Liver (tissue), 9 donors: Measurements from ENCODE around the gene TLN1. TPM values are rescaled to one million over a fixed set of nuclear protein-coding genes. Genes with fewer than 3 reads are reported as not detected.

Source experiments
- DNase-seq: peaks from one replicate; pipeline ENCODE4 v3.0.0-alpha.2; 2017; ENCODE audit warnings: low spot score
- H3K27ac ChIP-seq, 2 donors: one replicate each; pipeline ENCODE4 v1.7.0; 2013; ENCODE audit warnings: inconsistent platforms in 2 of 2, low read length in 2 of 2, control low read depth in 1 of 2, low read depth in 1 of 2, mild to moderate bottlenecking in 1 of 2
- H3K27me3 ChIP-seq, 4 donors: one replicate each; pipeline versions ENCODE4 v1.6.1 to v1.7.0; 2013; ENCODE audit warnings: low read length in 3 of 4, inconsistent platforms in 1 of 4, mild to moderate bottlenecking in 1 of 4, moderate library complexity in 1 of 4; ENCODE audit not compliant: control insufficient read depth in 4 of 4, insufficient read depth in 4 of 4
- H3K36me3 ChIP-seq, 4 donors: one replicate each; pipeline versions ENCODE4 v1.6.1 to v1.7.0; 2013; ENCODE audit warnings: low read length in 3 of 4, mild to moderate bottlenecking in 3 of 4, low read depth in 1 of 4, moderate library complexity in 1 of 4; ENCODE audit not compliant: control insufficient read depth in 4 of 4, insufficient read depth in 3 of 4
- H3K4me1 ChIP-seq, 4 donors: one replicate each; pipeline versions ENCODE4 v1.6.1 to v1.7.0; 2013; ENCODE audit warnings: low read length in 3 of 4, mild to moderate bottlenecking in 3 of 4, moderate library complexity in 1 of 4; ENCODE audit not compliant: control insufficient read depth in 4 of 4, insufficient read depth in 4 of 4
- H3K4me3 ChIP-seq, 3 donors: one replicate each; pipeline versions ENCODE4 v1.6.1 to v1.7.0; 2013; ENCODE audit warnings: low read length in 3 of 3, control low read depth in 1 of 3, low read depth in 1 of 3, mild to moderate bottlenecking in 1 of 3
- H3K9ac ChIP-seq, 2 donors: one replicate each; pipeline ENCODE4 v1.7.0; 2013; ENCODE audit warnings: low read length in 2 of 2, mild to moderate bottlenecking in 2 of 2, moderate library complexity in 2 of 2, control low read depth in 1 of 2, low read depth in 1 of 2
- H3K9me3 ChIP-seq, 4 donors: one replicate each; pipeline versions ENCODE4 v1.6.1 to v1.7.0; 2013; ENCODE audit warnings: low read length in 3 of 4; ENCODE audit not compliant: control insufficient read depth in 4 of 4
- ATF3 ChIP-seq: IDR thresholded peaks from 2 replicates; pipeline ENCODE4 v1.6.1; 2016; ENCODE audit warnings: antibody characterized with exemption
- CTCF ChIP-seq: fragments of 150-350 bp; IDR thresholded peaks from 2 replicates; pipeline ENCODE4 v1.5.1; 2017; ENCODE audit warnings: improper control_type of control experiment, low read depth, low read length; ENCODE audit not compliant: missing input control
- EGR1 ChIP-seq, 2 donors: IDR thresholded peaks; 2 replicates each; pipeline ENCODE4 v1.6.1; 2016 to 2018; ENCODE audit warnings: antibody characterized with exemption in 2 of 2, low read depth in 2 of 2
- FOXA1 ChIP-seq: IDR thresholded peaks from 2 replicates; pipeline ENCODE4 v1.6.1; 2016; ENCODE audit warnings: antibody characterized with exemption
- FOXA2 ChIP-seq: IDR thresholded peaks from 2 replicates; pipeline ENCODE4 v1.6.1; 2016; ENCODE audit warnings: antibody characterized with exemption
- GABPA ChIP-seq, 2 donors: IDR thresholded peaks in 1 of 2; conservative IDR thresholded peaks in 1 of 2; 2 replicates each; pipeline ENCODE4 v1.6.1; 2016; ENCODE audit warnings: antibody characterized with exemption in 2 of 2, mild to moderate bottlenecking in 1 of 2, moderate library complexity in 1 of 2
- HNF4A ChIP-seq, 2 donors: conservative IDR thresholded peaks; 2 replicates each; pipeline ENCODE4 v1.6.1; 2016; ENCODE audit warnings: antibody characterized with exemption in 2 of 2, mild to moderate bottlenecking in 2 of 2
- HNF4G ChIP-seq: IDR thresholded peaks from 2 replicates; pipeline ENCODE4 v1.6.1; 2016; ENCODE audit warnings: antibody characterized with exemption
- JUND ChIP-seq, 2 donors: IDR thresholded peaks; 2 replicates each; pipeline ENCODE4 v1.6.1; 2016; ENCODE audit warnings: antibody characterized with exemption in 2 of 2
- MAX ChIP-seq: IDR thresholded peaks from 2 replicates; pipeline ENCODE4 v1.6.1; 2016; ENCODE audit warnings: antibody characterized with exemption
- NR2F2 ChIP-seq: IDR thresholded peaks from 2 replicates; pipeline ENCODE4 v1.6.1; 2016; ENCODE audit warnings: antibody characterized with exemption
- RAD21 ChIP-seq, 2 donors: IDR thresholded peaks; 2 replicates each; pipeline ENCODE4 v1.6.1; 2016; ENCODE audit warnings: antibody characterized with exemption in 2 of 2, mild to moderate bottlenecking in 2 of 2
- REST ChIP-seq: IDR thresholded peaks from 2 replicates; pipeline ENCODE4 v1.6.1; 2016; ENCODE audit warnings: antibody characterized with exemption, mild to moderate bottlenecking
- RXRA ChIP-seq, 2 donors: IDR thresholded peaks; 2 replicates each; pipeline ENCODE4 v1.6.1; 2017 to 2018; ENCODE audit warnings: antibody characterized with exemption in 2 of 2, mild to moderate bottlenecking in 1 of 2
- SP1 ChIP-seq: IDR thresholded peaks from 2 replicates; pipeline ENCODE4 v1.6.1; 2018; ENCODE audit warnings: antibody characterized with exemption, mild to moderate bottlenecking
- TAF1 ChIP-seq: conservative IDR thresholded peaks from 2 replicates; pipeline ENCODE4 v1.6.1; 2016; ENCODE audit warnings: antibody characterized with exemption, mild to moderate bottlenecking
- YY1 ChIP-seq: IDR thresholded peaks from 2 replicates; pipeline ENCODE4 v1.6.1; 2016; ENCODE audit warnings: antibody characterized with exemption, mild to moderate bottlenecking
- ZBTB33 ChIP-seq: IDR thresholded peaks from 2 replicates; pipeline ENCODE4 v1.6.1; 2016; ENCODE audit warnings: antibody characterized with exemption
- WGBS: extraction: QIAGEN DNeasy Blood & Tissue Kit; methylation state at CpG from one replicate; pipeline ENCODE4 v1.1.7; 2013; 5-methylcytosine and 5-hydroxymethylcytosine counted together
- polyA plus RNA-seq, 2 donors: library from polyadenylated mRNA; stranded (reverse) in 1 of 2; unstranded in 1 of 2; fragments of 200-250 nt in 1 of 2; fragments of >200 nt in 1 of 2; fragmentation: Nextera tagmentation in 1 of 2; extraction: Ambion mirVana in 1 of 2; gene quantifications; one replicate each; pipeline versions ENCODE4 v1.2.1 to v1.2.3, GENCODE V29; 2013 to 2015
- total RNA-seq, 2 donors: library from RNA; depleted of rRNA; stranded (reverse); fragments of >200 nt; gene quantifications; one replicate each; pipeline ENCODE4 v1.2.3, GENCODE V29; 2014
- donor health status: healthy.
- donor health status: healthy.
- donor health status: healthy.
- donor health status: healthy.
- donor health status: healthy.

Gene TLN1
- total and polyA plus RNA-seq, 4 donors: 24.5 to 184 (median 125) TPM

- H3K9me3 ChIP-seq: no peaks in the 10 kb centered on the region
- no peak overlapping the region for H3K9ac ChIP-seq
- no peaks in the 10 kb centered on the region for H3K27me3 ChIP-seq
- H3K36me3 ChIP-seq: peaks cover 20 to 81% (median 74%) of the 10 kb centered on the region in 4 donors
- TF ChIP-seq MAX (no peak), HNF4G (no peak), CTCF (no peak), REST (no peak)
- no peak overlapping the region for H3K4me3 ChIP-seq
- no peak overlapping the region for H3K27ac ChIP-seq
- DNase-seq: no peak
- 76% methylated on average over 6 of the region's 6 CpGs for WGBS
- peaks cover 0 to 4% (median 0%) of the 10 kb centered on the region in 4 donors for H3K4me1 ChIP-seq
Measured at GRCh38 chr9:35740243-35740642, 8.2 kb upstream of the TLN1 start.

- no peak overlapping the region for H3K9ac ChIP-seq
- H3K4me1 ChIP-seq: peaks cover 0 to 5% (median under 1%) of the 10 kb centered on the region in 4 donors
- peaks cover 20 to 79% (median 66%) of the 10 kb centered on the region in 4 donors for H3K36me3 ChIP-seq
- H3K4me3 ChIP-seq: no peak overlapping the region
- H3K27me3 ChIP-seq: no peaks in the 10 kb centered on the region
- H3K9me3 ChIP-seq: no peaks in the 10 kb centered on the region
- TF ChIP-seq HNF4A (conservative IDR thresholded peaks at IDR 0.05) (no peak), TAF1 (no peak), YY1 (no peak), RAD21 (IDR thresholded peaks at IDR 0.05) (no peak), HNF4G (no peak), SP1 (no peak), NR2F2 (no peak), MAX (no peak), GABPA (IDR thresholded peaks at IDR 0.05 in 1 of 2, conservative IDR thresholded peaks at IDR 0.05 in 1 of 2) (no peak), REST (no peak), RXRA (IDR thresholded peaks at IDR 0.05) (no peak), ZBTB33 (no peak), FOXA1 (no peak), FOXA2 (no peak), JUND (IDR thresholded peaks at IDR 0.05) (no peak), CTCF (no peak), ATF3 (no peak), EGR1 (IDR thresholded peaks at IDR 0.05; ENCODE audit: low read depth in 2 of 2) (no peak)
- 88% methylated on average over 7 of the region's 7 CpGs for WGBS
- H3K27ac ChIP-seq: no peak overlapping the region
- no peak for DNase-seq
Measured at GRCh38 chr9:35738924-35739323, 6.9 kb upstream of the TLN1 start.
